Raji (cell line): ENCODE results near the gene ZNF880.

Experiments
- POLR2A ChIP-seq: IDR thresholded peaks from 2 replicates; pipeline ENCODE4 v1.6.1; 2011; ENCODE audit warnings: low read depth, low read length, control low read depth; ENCODE audit not compliant: insufficient read depth

ZNF880 gene

GRCh38 chr19:52369559-52370340 is at the start of gene ZNF880:
Gene ZNF880, plus strand, starts transcription at chr19:52369923. Its CDS starts 43 bp downstream, at chr19:52369966.
- TF ChIP-seq POLR2A: no peak

- TF ChIP-seq POLR2A: no peak
Measured at GRCh38 chr19:52322429-52322828, 47.3 kb upstream of the ZNF880 start.

GRCh38 chr19:52331757-52332156 is 38.0 kb upstream of the ZNF880 start:
- TF ChIP-seq POLR2A: no peak

- no peak for TF ChIP-seq POLR2A
Measured at GRCh38 chr19:52335768-52336116, 34.0 kb upstream of the ZNF880 start.

GRCh38 chr19:52336117-52336790 is 33.5 kb upstream of the ZNF880 start, which contains the start of gene ZNF610:
Gene ZNF610, plus strand, starts transcription at chr19:52336243. Its CDS starts 12,930 bp downstream, at chr19:52349173.
- TF ChIP-seq POLR2A: no peak

GRCh38 chr19:52336791-52337381 is 32.8 kb upstream of the ZNF880 start:
- no peak for TF ChIP-seq POLR2A

- TF ChIP-seq POLR2A: no peak
Measured at GRCh38 chr19:52343548-52343947, 26.2 kb upstream of the ZNF880 start.

GRCh38 chr19:52345162-52345561 is 24.6 kb upstream of the ZNF880 start:
- no peak for TF ChIP-seq POLR2A

GRCh38 chr19:52351512-52351911 is 18.2 kb upstream of the ZNF880 start:
- no peak for TF ChIP-seq POLR2A

- TF ChIP-seq POLR2A: no peak
Measured at GRCh38 chr19:52366414-52366824, 3.3 kb upstream of the ZNF880 start.

GRCh38 chr19:52370341-52370710 is 603 bp downstream of the ZNF880 start:
- TF ChIP-seq POLR2A: no peak

GRCh38 chr19:52391135-52391534 is 21.4 kb downstream of the ZNF880 start:
- no peak for TF ChIP-seq POLR2A

GRCh38 chr19:52397310-52398080 is 27.8 kb downstream of the ZNF880 start, which contains the start of gene ZNF528:
Gene ZNF528, plus strand, starts transcription at chr19:52397849. Its CDS starts 4,165 bp downstream, at chr19:52402014.
- no peak for TF ChIP-seq POLR2A

- TF ChIP-seq POLR2A: no peak
Measured at GRCh38 chr19:52398081-52398441, 28.3 kb downstream of the ZNF880 start.

- TF ChIP-seq POLR2A: no peak
Measured at GRCh38 chr19:52410276-52410675, 40.6 kb downstream of the ZNF880 start.
